AG04449 (cell line): ENCODE measurements around the gene PEX19.

Experiments used
- CTCF ChIA-PET: fragments of 350-600 bp; formaldehyde crosslinking; extraction: SDS; loops from one replicate; lab custom pipeline; 2021; ENCODE audit warnings: antibody characterized with exemption; lab: Yijun Ruan, JAX
- POLR2A ChIA-PET: fragments of 400-600, 350-600 bp; formaldehyde crosslinking; extraction: SDS; loops from one replicate; lab custom pipeline; 2020; ENCODE audit warnings: antibody characterized with exemption, inconsistent platforms; lab: Yijun Ruan, JAX
- DNase-seq: peaks from one replicate; pipeline ENCODE4 v3.0.0-alpha.2; 2010; ENCODE audit warnings: low read depth, low spot score
- H3K4me3 ChIP-seq: 2 replicates; pipeline ENCODE4 v1.5.1; 2011; ENCODE audit warnings: low read depth, mild to moderate bottlenecking, control low read depth, low read length
- CTCF ChIP-seq: IDR thresholded peaks from one replicate; pipeline ENCODE4 v1.5.1; 2011; ENCODE audit warnings: mild to moderate bottlenecking, moderate library complexity, low read length, control low read depth, inconsistent platforms; ENCODE audit not compliant: insufficient read depth; ENCODE audit errors: missing control alignments

Gene PEX19

GRCh38 chr1:160237558-160237957 lies 47.4 kb downstream of the PEX19 start:
- ChIA-PET POLR2A (no interaction called here), CTCF (interaction anchor here (0.6 to 7.7 kb wide), 4 partner anchors 12 to 44 kb away, joined by 3 to 98 read pairs (median 10); no protein-coding TSS in a partner anchor)
- no peak overlapping the region for H3K4me3 ChIP-seq
- DNase-seq, result no peak
- no peak for TF ChIP-seq CTCF

- CTCF ChIA-PET, result interaction anchor here (0.6 to 3.2 kb wide), 5 partner anchors 10 to 43 kb away, joined by 3 to 10 read pairs (median 6); no protein-coding TSS in a partner anchor
- no peak for TF ChIP-seq CTCF
- POLR2A ChIA-PET, result no interaction called here
- no peak overlapping the region for H3K4me3 ChIP-seq
- DNase-seq, result no peak
Observed at GRCh38 chr1:160236806-160237205, 48.1 kb downstream of the PEX19 start.

GRCh38 chr1:160232911-160233310 lies 52.0 kb downstream of the PEX19 start:
- no peak for DNase-seq
- ChIA-PET POLR2A (interaction anchor here (0.6 kb wide), 1 partner anchor 100 kb away, joined by 3 read pairs; no protein-coding TSS in a partner anchor), CTCF (interaction anchor here (0.6 to 4.3 kb wide), 11 partner anchors 10 to 136 kb away, joined by 3 to 26 read pairs (median 4); no protein-coding TSS in a partner anchor)
- no peak for TF ChIP-seq CTCF
- no peak overlapping the region for H3K4me3 ChIP-seq

- ChIA-PET POLR2A (no interaction called here), CTCF (interaction anchor here (1.1 to 3.5 kb wide), 11 partner anchors 8 to 143 kb away, joined by 3 to 35 read pairs (median 9); no protein-coding TSS in a partner anchor)
- H3K4me3 ChIP-seq, result no peak overlapping the region
- TF ChIP-seq CTCF, result no peak
- no peak for DNase-seq
Observed at GRCh38 chr1:160228431-160228830, 56.5 kb downstream of the PEX19 start.

- no peak for DNase-seq
- POLR2A ChIA-PET, result no interaction called here
- TF ChIP-seq CTCF, result no peak
- CTCF ChIA-PET, result interaction anchor here (0.8 to 3.5 kb wide), 8 partner anchors 8 to 143 kb away, joined by 3 to 28 read pairs (median 6); no protein-coding TSS in a partner anchor
- H3K4me3 ChIP-seq, result no peak overlapping the region
Observed at GRCh38 chr1:160227561-160227960, 57.4 kb downstream of the PEX19 start.

GRCh38 chr1:160227034-160227433 lies 57.9 kb downstream of the PEX19 start:
- POLR2A ChIA-PET, result interaction anchor here (0.6 kb wide), 1 partner anchor 17 kb away, joined by 4 read pairs; no protein-coding TSS in a partner anchor
- DNase-seq, result no peak
- TF ChIP-seq CTCF, result no peak

More at GRCh38 chr1:160227034-160227433, 57.9 kb downstream of the PEX19 start:
- CTCF ChIA-PET, result interaction anchor here (0.8 to 3.5 kb wide), 7 partner anchors 9 to 142 kb away, joined by 3 to 15 read pairs (median 6); no protein-coding TSS in a partner anchor
- H3K4me3 ChIP-seq, result no peak overlapping the region
